ENCODE results near the gene IL36RN.
A peak's percentile ranks its signal among the peaks of the same experiment; 100 is the strongest.

Gene IL36RN

GRCh38 chr2:113060396-113060795 is 1.4 kb downstream of the IL36RN start:
- peaks cover 7% of the 10 kb centered on the region for H3K9me3 Mint-ChIP-seq
- H3K4me3 Mint-ChIP-seq, result no peak overlapping the region
- H3K27me3 Mint-ChIP-seq, result peaks cover 24% of the 10 kb centered on the region
- no peaks in the 10 kb centered on the region for H3K36me3 Mint-ChIP-seq
- H3K4me1 Mint-ChIP-seq, result no peaks in the 10 kb centered on the region
- no peak for ATAC-seq
- H3K27ac Mint-ChIP-seq, result no peak overlapping the region

- H3K36me3 Mint-ChIP-seq, result no peaks in the 10 kb centered on the region
- H3K4me1 Mint-ChIP-seq, result no peaks in the 10 kb centered on the region
- no peak overlapping the region for H3K4me3 Mint-ChIP-seq
- peaks cover 3% of the 10 kb centered on the region for H3K9me3 Mint-ChIP-seq
- H3K27ac Mint-ChIP-seq, result no peak overlapping the region
- peaks cover 26% of the 10 kb centered on the region for H3K27me3 Mint-ChIP-seq
- no peak for ATAC-seq
Observed at GRCh38 chr2:113060796-113061195, 1.8 kb downstream of the IL36RN start.

DNA sequence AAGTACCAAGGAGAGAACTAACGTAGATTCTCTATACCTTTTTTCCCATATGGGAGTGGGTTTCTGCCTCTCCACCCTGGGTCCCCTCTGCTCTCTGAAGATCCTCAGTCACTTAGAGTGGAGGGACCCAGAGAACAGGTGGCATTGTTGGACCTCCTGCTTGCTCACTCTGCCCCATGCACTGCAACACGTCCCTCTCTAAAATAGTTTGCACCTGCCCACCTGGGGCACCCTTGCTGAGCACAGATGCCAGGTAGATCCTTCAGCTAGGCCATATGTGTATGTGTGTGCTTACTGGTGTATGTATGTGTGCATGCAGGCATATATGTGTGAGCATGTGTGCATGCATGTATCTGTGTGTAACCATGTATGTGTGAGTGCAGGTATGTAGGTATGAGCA is 2.2 kb downstream of the IL36RN start:
- Mint-ChIP-seq H3K27me3 (peaks cover 26% of the 10 kb centered on the region), H3K4me3 (no peak overlapping the region), H3K4me1 (no peaks in the 10 kb centered on the region), H3K9me3 (peaks cover 2% of the 10 kb centered on the region), H3K36me3 (no peaks in the 10 kb centered on the region), H3K27ac (no peak overlapping the region)
- no peak for ATAC-seq

GRCh38 chr2:113061896-113062770 is 3.1 kb downstream of the IL36RN start:
- peak; percentile 19 for ATAC-seq
- H3K27ac Mint-ChIP-seq, result no peak overlapping the region
- H3K4me1 Mint-ChIP-seq, result no peaks in the 10 kb centered on the region
- H3K27me3 Mint-ChIP-seq, result peaks cover 32% of the 10 kb centered on the region
- no peaks in the 10 kb centered on the region for H3K36me3 Mint-ChIP-seq
- H3K9me3 Mint-ChIP-seq, result peaks cover 2% of the 10 kb centered on the region
- H3K4me3 Mint-ChIP-seq, result no peak overlapping the region

- no peaks in the 10 kb centered on the region for H3K4me1 Mint-ChIP-seq
- H3K27ac Mint-ChIP-seq, result no peak overlapping the region
- H3K4me3 Mint-ChIP-seq, result no peak overlapping the region
- ATAC-seq, result no peak
- H3K27me3 Mint-ChIP-seq, result peaks cover 38% of the 10 kb centered on the region
- H3K9me3 Mint-ChIP-seq, result peaks cover 2% of the 10 kb centered on the region
- no peaks in the 10 kb centered on the region for H3K36me3 Mint-ChIP-seq
Observed at GRCh38 chr2:113064281-113064680, 5.3 kb downstream of the IL36RN start.

GRCh38 chr2:113064898-113065297 is 5.9 kb downstream of the IL36RN start:
- no peak for ATAC-seq
- Mint-ChIP-seq H3K27ac (no peak overlapping the region), H3K9me3 (peaks cover 2% of the 10 kb centered on the region), H3K36me3 (no peaks in the 10 kb centered on the region), H3K27me3 (peaks cover 44% of the 10 kb centered on the region), H3K4me3 (no peak overlapping the region), H3K4me1 (no peaks in the 10 kb centered on the region)

GRCh38 chr2:113067681-113068080 is 8.7 kb downstream of the IL36RN start, which contains the start of gene IL1F10:
Gene IL1F10 (plus strand): TSS chr2:113067970. CDS start chr2:113072739, 4,769 bp downstream.
- H3K27ac Mint-ChIP-seq, result no peak within 1 kb of the TSS
- no peaks in the 10 kb centered on the region for H3K36me3 Mint-ChIP-seq
- peaks cover 39% of the 10 kb centered on the region for H3K27me3 Mint-ChIP-seq
- H3K4me1 Mint-ChIP-seq, result no peaks in the 10 kb centered on the region
- no peak within 1 kb of the TSS for H3K4me3 Mint-ChIP-seq
- no peak for ATAC-seq
- H3K9me3 Mint-ChIP-seq, result peaks cover 2% of the 10 kb centered on the region

DNA sequence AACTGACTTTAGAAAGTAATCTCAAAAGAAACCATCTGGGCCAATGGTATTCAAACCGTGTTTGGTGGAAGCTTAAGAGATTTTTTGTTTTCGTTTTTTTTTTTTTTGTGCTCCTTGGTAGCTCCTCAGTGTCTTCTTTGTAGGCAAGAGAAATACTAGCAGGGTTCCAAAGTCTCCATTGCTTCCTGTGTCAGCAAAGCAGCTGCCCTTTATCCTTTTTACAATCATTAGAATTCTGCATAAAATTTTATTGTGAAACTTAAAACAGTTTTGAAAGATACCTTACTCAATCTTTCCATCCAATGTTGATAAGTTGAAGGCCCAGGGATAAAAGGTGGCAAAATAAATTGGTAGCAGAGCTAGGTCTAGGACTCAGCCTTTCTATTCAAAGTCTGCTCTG is 9.3 kb downstream of the IL36RN start:
- H3K27me3 Mint-ChIP-seq, result peaks cover 39% of the 10 kb centered on the region
- peaks cover 2% of the 10 kb centered on the region for H3K9me3 Mint-ChIP-seq
- H3K4me1 Mint-ChIP-seq, result no peaks in the 10 kb centered on the region
- H3K4me3 Mint-ChIP-seq, result no peak overlapping the region
- H3K36me3 Mint-ChIP-seq, result no peaks in the 10 kb centered on the region
- no peak overlapping the region for H3K27ac Mint-ChIP-seq
- no peak for ATAC-seq

DNA sequence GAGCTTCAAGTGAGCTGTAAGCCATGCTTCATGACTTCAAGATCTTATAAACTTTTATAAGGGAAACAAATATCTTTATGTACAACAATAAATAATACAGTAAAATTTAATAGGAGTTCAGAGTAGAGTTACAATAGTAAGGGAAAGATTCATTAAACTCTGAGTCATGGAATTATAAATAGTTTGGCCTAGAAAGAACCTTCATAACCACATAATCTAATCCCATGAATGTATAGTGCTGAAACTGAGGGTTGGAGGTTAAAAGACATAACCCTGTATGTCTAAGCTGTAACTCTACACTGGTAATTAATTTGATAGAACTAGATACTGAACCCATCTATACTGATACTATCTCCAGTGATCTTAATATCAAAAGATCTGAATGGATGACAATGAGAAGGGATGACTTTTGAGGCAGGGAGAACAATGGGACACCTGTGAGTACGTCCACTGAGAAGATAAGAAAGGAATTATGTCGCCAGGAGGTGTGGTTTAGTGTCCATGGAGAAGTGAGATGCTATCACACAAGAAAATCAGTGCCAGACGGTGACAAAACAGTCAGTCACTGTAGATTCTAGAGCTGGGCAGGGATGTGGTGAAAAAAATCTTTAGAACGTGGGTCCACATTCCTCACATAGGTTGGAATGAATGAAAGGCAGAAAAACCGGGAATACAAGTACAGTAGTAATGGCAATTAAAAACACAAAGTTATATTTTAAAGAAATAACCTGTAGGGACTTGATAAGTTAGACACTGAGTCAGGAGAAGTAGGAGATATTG is 9.9 kb downstream of the IL36RN start:
- H3K4me3 Mint-ChIP-seq, result no peak overlapping the region
- ATAC-seq, result no peak

DNA sequence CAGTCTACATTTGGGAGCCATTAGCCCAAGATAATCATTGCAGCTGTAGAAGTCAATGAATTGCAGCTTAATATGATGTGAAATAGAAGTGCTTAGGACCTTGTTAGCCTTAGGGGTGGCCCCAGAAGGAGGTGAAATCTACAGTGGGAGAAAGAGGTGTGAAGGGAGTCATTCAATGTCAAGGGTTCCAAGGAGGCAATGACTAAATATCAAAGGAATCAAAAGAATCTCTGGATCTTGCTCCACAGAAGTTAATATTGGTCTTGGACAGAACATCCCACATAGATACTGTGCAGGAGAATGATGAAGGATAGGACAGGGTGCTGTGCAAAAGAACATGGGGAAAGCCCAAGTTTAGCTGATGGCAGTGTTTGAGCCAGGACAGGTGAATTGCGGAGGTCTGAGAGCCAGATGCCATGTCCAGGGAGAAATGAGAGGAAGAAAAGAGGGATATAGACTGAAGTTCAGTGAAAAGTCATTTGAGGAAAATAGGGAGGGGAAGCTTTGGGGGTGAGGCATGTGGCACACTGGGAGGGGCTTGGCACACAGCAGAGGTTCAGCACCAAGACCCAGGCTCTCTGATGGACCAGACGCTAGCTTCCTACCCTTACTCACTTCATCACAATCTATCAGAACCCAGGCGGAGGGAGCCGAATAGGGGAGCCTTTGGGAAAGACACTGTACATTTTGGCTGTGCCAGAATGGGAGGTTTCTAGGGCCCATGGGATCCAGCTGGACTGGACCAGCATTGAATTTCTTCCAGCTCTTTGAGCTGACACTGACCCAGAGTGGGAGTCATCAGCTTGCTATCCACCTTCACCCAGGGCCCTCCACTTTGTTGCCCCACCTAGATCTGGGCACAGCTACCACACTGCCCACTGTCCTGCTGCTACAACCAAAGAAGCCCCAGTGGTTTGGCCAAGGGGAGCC is 10.9 kb downstream of the IL36RN start:
- ATAC-seq, result no peak
- Mint-ChIP-seq H3K4me1 (no peaks in the 10 kb centered on the region), H3K27me3 (peaks cover 49% of the 10 kb centered on the region), H3K9me3 (peaks cover 2% of the 10 kb centered on the region), H3K27ac (no peak overlapping the region), H3K4me3 (no peak overlapping the region), H3K36me3 (no peaks in the 10 kb centered on the region)

More for the DNA sequence above, 9.9 kb downstream of the IL36RN start:
- no peak overlapping the region for H3K27ac Mint-ChIP-seq
- peaks cover 2% of the 10 kb centered on the region for H3K9me3 Mint-ChIP-seq
- H3K4me1 Mint-ChIP-seq, result no peaks in the 10 kb centered on the region
- peaks cover 39% of the 10 kb centered on the region for H3K27me3 Mint-ChIP-seq
- H3K36me3 Mint-ChIP-seq, result no peaks in the 10 kb centered on the region

GRCh38 chr2:113070606-113070975 is 11.6 kb downstream of the IL36RN start:
- peaks cover 48% of the 10 kb centered on the region for H3K27me3 Mint-ChIP-seq
- no peaks in the 10 kb centered on the region for H3K4me1 Mint-ChIP-seq
- no peak overlapping the region for H3K4me3 Mint-ChIP-seq
- H3K36me3 Mint-ChIP-seq, result no peaks in the 10 kb centered on the region
- no peaks in the 10 kb centered on the region for H3K9me3 Mint-ChIP-seq
- ATAC-seq, result no peak
- H3K27ac Mint-ChIP-seq, result no peak overlapping the region

DNA sequence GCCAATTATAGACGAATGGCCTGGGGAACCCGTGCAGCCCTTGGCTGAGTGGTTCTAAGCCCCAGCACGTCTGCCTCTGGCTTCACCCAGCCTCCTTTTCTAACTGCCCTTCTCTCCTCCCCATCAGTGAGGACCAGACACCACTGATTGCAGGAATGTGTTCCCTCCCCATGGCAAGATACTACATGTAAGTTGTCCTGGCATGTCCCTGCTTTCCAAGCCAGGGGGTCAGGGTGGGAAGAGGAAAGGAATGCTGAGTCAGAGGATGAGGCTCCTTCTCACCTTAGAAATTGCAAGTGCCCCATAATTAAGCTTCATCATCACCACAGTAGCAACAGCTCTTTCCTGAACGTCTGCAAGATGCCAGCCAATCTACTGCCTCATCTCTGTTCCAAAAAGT is 13.6 kb downstream of the IL36RN start:
- Mint-ChIP-seq H3K36me3 (no peaks in the 10 kb centered on the region), H3K27ac (no peak overlapping the region), H3K4me1 (no peaks in the 10 kb centered on the region), H3K4me3 (no peak overlapping the region), H3K9me3 (no peaks in the 10 kb centered on the region), H3K27me3 (peaks cover 49% of the 10 kb centered on the region)
- ATAC-seq, result no peak

DNA sequence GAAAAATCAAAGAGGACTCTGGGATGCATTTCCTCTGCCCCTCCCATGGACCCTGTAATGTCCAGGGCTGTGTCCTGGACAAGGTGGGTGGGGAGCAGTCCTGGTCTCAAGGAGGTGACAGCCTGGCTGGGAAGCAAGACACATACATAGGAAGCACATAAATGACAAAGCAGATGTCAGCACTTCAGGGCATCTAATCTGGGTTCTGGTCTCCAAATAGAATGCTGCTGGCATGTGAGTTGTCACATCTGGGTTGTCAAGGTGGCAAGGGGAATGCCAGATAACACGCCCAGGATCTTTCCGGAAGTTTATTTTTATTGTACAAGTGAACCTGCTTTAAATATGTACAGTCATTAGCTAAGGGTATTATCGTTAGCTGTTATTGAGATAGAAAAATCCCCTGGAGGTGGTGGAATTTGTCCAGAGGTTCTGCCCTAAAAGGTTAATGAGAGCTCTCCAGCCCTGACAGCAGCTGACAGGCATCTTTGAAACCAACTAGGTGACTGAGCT is 14.4 kb downstream of the IL36RN start:
- no peak for ATAC-seq
- H3K27me3 Mint-ChIP-seq, result peaks cover 45% of the 10 kb centered on the region
- H3K4me1 Mint-ChIP-seq, result no peaks in the 10 kb centered on the region
- H3K27ac Mint-ChIP-seq, result no peak overlapping the region
- no peak overlapping the region for H3K4me3 Mint-ChIP-seq
- H3K9me3 Mint-ChIP-seq, result no peaks in the 10 kb centered on the region
- no peaks in the 10 kb centered on the region for H3K36me3 Mint-ChIP-seq

- Mint-ChIP-seq H3K27me3 (peaks cover 33% of the 10 kb centered on the region), H3K36me3 (no peaks in the 10 kb centered on the region), H3K9me3 (no peaks in the 10 kb centered on the region), H3K27ac (no peak overlapping the region), H3K4me3 (no peak overlapping the region), H3K4me1 (no peaks in the 10 kb centered on the region)
- no peak for ATAC-seq
Observed at GRCh38 chr2:113075030-113075429, 16.0 kb downstream of the IL36RN start.

GRCh38 chr2:113075600-113075999 is 16.6 kb downstream of the IL36RN start:
- Mint-ChIP-seq H3K4me1 (no peaks in the 10 kb centered on the region), H3K27me3 (peaks cover 32% of the 10 kb centered on the region), H3K4me3 (no peak overlapping the region), H3K9me3 (no peaks in the 10 kb centered on the region), H3K36me3 (no peaks in the 10 kb centered on the region), H3K27ac (no peak overlapping the region)
- ATAC-seq, result no peak
